Left colon (tissue), 2 donors: ENCODE results near the gene PSMD3. TPM values are rescaled to one million over a fixed set of nuclear protein-coding genes. Genes with fewer than 3 reads are reported as not detected.

ENCODE experiments used
- ATAC-seq: fragments of 200-7000 bp; cut with Tn5 transposase; one replicate; pipeline ENCODE4 v1.9.1; 2020; ENCODE audit warnings: mild to moderate bottlenecking, moderate library complexity
- DNase-seq, 2 donors: peaks; one replicate each; pipeline ENCODE4 v3.0.0-alpha.2; 2020
- intact Hi-C, 2 donors: fragments of 100-400 bp; cut with DNase I in 1 of 2; cut with micrococcal nuclease in 1 of 2; formaldehyde crosslinking; loops; one replicate each; pipeline versions ENCODE4 v1.11.2 to v1.14.0; 2022; cut with DNase I, micrococcal nuclease
- microRNA-seq, 2 donors: library from miRNA; unstranded; fragments of <30 nt; microRNA quantifications; one replicate each; pipeline versions ENCODE4 v1.1.0 to v1.2.0, GENCODE V29; 2020
- total RNA-seq, 2 donors: library from RNA; stranded (reverse); fragmentation: NEBNext Ultra II Directional; extraction: Animal tissue kit (Norgen Biotek cat#: 25700); gene quantifications; one replicate each; pipeline ENCODE4 v1.2.1, GENCODE V29; 2021
- donor health status: DM: no; HTN: no; CAD: no.
- donor health status: DM: yes; HTN: yes; CAD: no.

PSMD3 gene
- total RNA-seq, 2 donors from 2014 or later = 97.5 to 109 TPM

- DNase-seq = no peak
- intact Hi-C loops = loop anchor here in 1 of 2 donors (10.0 kb wide), 1 partner anchor 146 kb away; the partner anchor contains the start of gene RAPGEFL1
- ATAC-seq = no peak
Measured at GRCh38 chr17:40028595-40028994, 48.0 kb downstream of the PSMD3 start.

- ATAC-seq = no peak
- intact Hi-C loops = no loop called here
- no peak for DNase-seq
Measured at GRCh38 chr17:40031706-40032105, 51.1 kb downstream of the PSMD3 start.

- DNase-seq = peak; percentile 85 to 93
- intact Hi-C loops = no loop called here
- ATAC-seq = peak; percentile 88
Measured at GRCh38 chr17:40032322-40033320, 52.0 kb downstream of the PSMD3 start.

DNA sequence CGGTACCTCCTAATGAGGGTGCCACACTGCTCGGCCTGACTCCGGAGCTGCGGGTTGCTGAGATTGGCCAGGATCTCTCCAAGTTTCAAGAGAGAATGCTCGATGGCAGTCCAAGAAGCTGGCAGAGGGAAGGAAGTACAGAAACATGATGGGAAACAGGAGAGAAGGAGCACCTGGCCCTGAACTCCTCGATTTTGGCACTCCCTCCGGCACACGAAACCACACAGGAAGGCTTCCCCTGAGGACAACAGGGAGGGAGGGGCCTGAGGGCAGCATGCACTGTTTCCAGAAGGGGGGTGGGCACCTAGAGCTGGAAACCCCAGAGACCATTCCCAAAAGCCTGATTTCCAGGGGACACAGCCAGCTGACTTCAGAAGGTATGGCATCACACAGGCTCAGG is 52.7 kb downstream of the PSMD3 start:
- intact Hi-C loops = no loop called here
- no peak for ATAC-seq

DNA sequence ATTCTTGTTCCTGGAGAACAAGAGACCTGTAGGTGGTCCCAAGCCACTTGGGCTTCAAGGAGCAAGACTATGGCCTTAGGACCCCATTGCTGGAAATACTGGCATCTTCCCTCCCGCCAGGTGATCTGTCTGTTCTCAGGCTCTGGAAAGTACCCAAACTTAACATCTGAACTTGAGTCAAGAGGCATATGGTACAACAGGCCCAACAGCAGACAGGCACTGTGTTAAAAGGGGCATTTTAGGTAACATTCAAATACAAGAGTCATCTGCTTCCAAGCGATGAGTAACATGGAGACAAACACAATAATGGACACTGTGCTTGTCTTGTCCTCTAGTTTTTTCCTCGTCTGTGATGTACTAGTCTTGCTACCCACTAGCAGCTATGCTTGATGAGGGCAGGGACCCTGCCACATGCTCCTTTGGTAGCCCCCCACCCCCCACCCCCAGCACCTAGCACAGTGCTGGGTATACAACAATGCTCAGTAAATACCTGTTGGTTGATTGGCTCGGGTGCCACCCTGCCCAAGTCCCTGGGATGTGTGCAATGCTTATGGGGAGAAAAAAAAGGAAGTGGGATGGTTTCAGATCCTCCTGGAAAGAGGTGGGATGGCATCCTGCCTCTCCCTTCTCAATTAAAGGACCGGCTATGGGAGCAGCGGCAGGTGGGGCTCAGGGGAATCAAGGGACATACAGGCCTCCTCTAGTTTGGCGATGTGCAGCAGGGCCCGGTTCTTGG is 54.0 kb downstream of the PSMD3 start:
- no peak for ATAC-seq

More for the DNA sequence above, 52.7 kb downstream of the PSMD3 start:
- no peak for DNase-seq

DNA sequence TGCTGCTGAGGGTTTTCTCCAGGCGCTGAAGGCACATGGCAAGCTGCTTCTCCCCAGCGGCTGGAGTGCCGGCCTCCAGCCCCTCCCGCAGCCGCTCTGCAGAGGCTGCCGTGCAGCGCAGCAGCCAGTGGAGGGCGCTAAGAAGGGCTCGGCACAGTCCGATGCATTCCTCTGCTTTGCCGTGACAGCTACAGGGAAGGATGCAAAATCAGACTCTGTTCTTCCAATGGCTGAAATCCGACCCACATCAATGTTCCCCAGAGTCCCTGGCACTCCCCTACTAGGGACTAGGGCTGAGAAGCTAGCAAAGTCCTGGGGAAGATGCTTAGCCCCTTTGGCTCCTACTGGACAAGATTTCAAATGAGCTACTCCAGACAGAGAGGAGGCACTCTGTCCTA is 54.6 kb downstream of the PSMD3 start:
- intact Hi-C loops = no loop called here
- ATAC-seq = peak; percentile 48
- DNase-seq = peak in 1 of 2 donors; percentile 52

More for the DNA sequence above, 54.0 kb downstream of the PSMD3 start:
- intact Hi-C loops = no loop called here
- no peak for DNase-seq

GRCh38 chr17:40038882-40039513 is 58.4 kb downstream of the PSMD3 start:
- intact Hi-C loops = no loop called here
- peak; percentile 55 to 74 for DNase-seq

DNA sequence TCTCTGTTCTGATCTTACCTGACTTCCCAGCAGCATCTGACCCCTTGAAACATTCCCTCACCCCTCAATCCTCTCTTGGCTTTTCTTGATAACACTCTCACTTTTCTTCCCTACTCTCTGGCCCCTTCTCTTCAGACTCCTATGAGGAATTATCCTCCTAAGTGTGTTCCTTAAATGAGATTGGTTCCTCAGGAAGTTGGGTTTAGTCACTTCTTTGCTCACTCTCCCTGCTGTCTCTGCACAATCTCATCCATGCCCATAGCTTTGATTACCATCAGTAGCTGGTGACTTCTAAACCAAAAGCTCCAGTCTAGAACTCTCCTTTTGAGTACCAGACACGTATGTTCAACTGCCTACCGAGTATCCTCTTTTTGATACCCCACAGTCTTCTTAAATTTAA is 60.6 kb downstream of the PSMD3 start:
- DNase-seq = no peak
- ATAC-seq = no peak
- intact Hi-C loops = no loop called here

More at GRCh38 chr17:40038882-40039513, 58.4 kb downstream of the PSMD3 start:
- peak; percentile 26 for ATAC-seq

Small RNAs within 50 kb of the gene (microRNA-seq; reads per million reads assigned to microRNA genes)
- 0.53 to 4.1 reads per million in 2 donors for gene MIR6884

Other genes starting within 250 kb of the PSMD3 start
- 10 to 100 TPM; 18.2 to 27.7 TPM for gene GRB7, start 242.9 kb upstream of the PSMD3 start, total RNA-seq
- 1 to 10 TPM; 1.7 to 4.9 TPM for gene IKZF3, start 116.5 kb upstream of the PSMD3 start, total RNA-seq
- not detected for gene ZPBP2, start 112.6 kb upstream of the PSMD3 start, total RNA-seq
- 100 to 1,000 TPM in 1 of 2 donors, 10 to 100 TPM in 1; 91.4 to 116 TPM for gene GSDMB, start 62.2 kb upstream of the PSMD3 start, total RNA-seq
- gene ORMDL3, start 53.2 kb upstream of the PSMD3 start, total RNA-seq = 10 to 100 TPM; 63.4 to 68.8 TPM
- gene LRRC3C, start 53.1 kb upstream of the PSMD3 start, total RNA-seq = not detected
- under 1 TPM in 1 of 2 donors, not detected in 1; 0.58 TPM for gene GSDMA, start 17.8 kb upstream of the PSMD3 start, total RNA-seq
- gene CSF3, start 34.6 kb downstream of the PSMD3 start, total RNA-seq = under 1 TPM; 0.20 to 0.67 TPM
- gene MED24, start 73.6 kb downstream of the PSMD3 start, total RNA-seq = 100 to 1,000 TPM in 1 of 2 donors, 10 to 100 TPM in 1; 63.4 to 108 TPM
- 10 to 100 TPM; 48.4 to 56.3 TPM for gene THRA, start 82.2 kb downstream of the PSMD3 start, total RNA-seq
- gene NR1D1, start 119.8 kb downstream of the PSMD3 start, total RNA-seq = 10 to 100 TPM; 16.9 to 19.8 TPM
- 10 to 100 TPM; 77.4 to 82.0 TPM for gene MSL1, start 141.2 kb downstream of the PSMD3 start, total RNA-seq
- gene CASC3, start 159.7 kb downstream of the PSMD3 start, total RNA-seq = 10 to 100 TPM; 56.2 to 58.9 TPM
- 100 to 1,000 TPM; 149 to 194 TPM for gene RAPGEFL1, start 196.7 kb downstream of the PSMD3 start, total RNA-seq
- 10 to 100 TPM; 43.6 to 53.6 TPM for gene WIPF2, start 238.5 kb downstream of the PSMD3 start, total RNA-seq